ENCODE measurements around the gene HEYL.

The HEYL gene

GRCh38 chr1:39596163-39596562 lies 43.3 kb downstream of the HEYL start:
- DNase-seq = no peak

GRCh38 chr1:39593386-39593785 lies 46.1 kb downstream of the HEYL start:
- DNase-seq = no peak

- no peak for DNase-seq
These were observed 47.4 kb downstream of the HEYL start for GRCh38 chr1:39592069-39592468.

- no peak for DNase-seq
These were observed 48.9 kb downstream of the HEYL start for GRCh38 chr1:39590546-39590945.

GRCh38 chr1:39585933-39586332 lies 53.5 kb downstream of the HEYL start:
- DNase-seq = no peak

- peak; percentile 28 to 30 for DNase-seq
These were observed 63.3 kb downstream of the HEYL start for GRCh38 chr1:39576016-39576657.

GRCh38 chr1:39575191-39576015 lies 64.0 kb downstream of the HEYL start:
- peak; percentile 48 to 65 for DNase-seq

- DNase-seq = no peak
These were observed 64.8 kb downstream of the HEYL start for GRCh38 chr1:39574646-39575045.
